K562 (cell line): ENCODE results near the gene VARS1. TPM values are rescaled to one million over a fixed set of nuclear protein-coding genes. Genes with fewer than 3 reads are reported as not detected.
A peak's percentile ranks its signal among the peaks of the same experiment; 100 is the strongest.

ENCODE experiments used
- GABPA ChIP-seq: fragments of 200-800 bp; sonication (Bioruptor generic); conservative IDR thresholded peaks from 2 replicates; pipeline ENCODE4 v1.6.1; 2016; ENCODE audit warnings: low read depth, missing genetic modification characterization, missing compliant biosample characterization
- GABPB1 ChIP-seq: sonication (generic); formaldehyde crosslinking; IDR thresholded peaks from 2 replicates; pipeline ENCODE4 v1.8.0; 2022; ENCODE audit warnings: mild to moderate bottlenecking, missing genetic modification reagents
- HDAC3 ChIP-seq: fragments of 450-650 bp; IDR thresholded peaks from 2 replicates; pipeline ENCODE4 v1.6.1; 2018; ENCODE audit warnings: borderline replicate concordance, mild to moderate bottlenecking, moderate library complexity; ENCODE audit not compliant: partially characterized antibody
- KAT7 ChIP-seq: sonication (generic); formaldehyde crosslinking; IDR thresholded peaks from 2 replicates; pipeline ENCODE4 v1.8.0; 2022; ENCODE audit warnings: missing genetic modification reagents, mild to moderate bottlenecking, borderline replicate concordance
- KDM2B ChIP-seq: fragments of 250-450 bp; sonication (Bioruptor Pico); IDR thresholded peaks from 2 replicates; pipeline ENCODE4 v1.8.0; 2021; ENCODE audit warnings: mild to moderate bottlenecking, moderate library complexity
- KLF1 ChIP-seq: fragments of 450-650 bp; IDR thresholded peaks from 2 replicates; pipeline ENCODE4 v1.6.1; 2016; ENCODE audit warnings: missing genetic modification characterization, missing compliant biosample characterization
- NELFE ChIP-seq: IDR thresholded peaks from 2 replicates; pipeline ENCODE4 v1.6.1; 2011; ENCODE audit warnings: mild to moderate bottlenecking; ENCODE audit not compliant: insufficient read depth, insufficient read length
- NR3C1 ChIP-seq: sonication (generic); formaldehyde crosslinking; IDR thresholded peaks from 2 replicates; pipeline ENCODE4 v1.8.1; 2022; ENCODE audit warnings: missing genetic modification reagents
- POLR2B ChIP-seq: fragments of 450-650 bp; IDR thresholded peaks from 2 replicates; pipeline ENCODE4 v1.6.1; 2018; ENCODE audit warnings: low read depth; ENCODE audit not compliant: partially characterized antibody
- SAFB2 ChIP-seq: fragments of 200-400 bp; formaldehyde crosslinking; IDR thresholded peaks from 2 replicates; pipeline ENCODE4 v1.6.1; 2018; ENCODE audit warnings: borderline replicate concordance, low read length, low read depth, moderate library complexity; ENCODE audit not compliant: severe bottlenecking
- SAP30 ChIP-seq: fragments of 200-600 bp; sonication (generic); IDR thresholded peaks from 2 replicates; pipeline ENCODE4 v1.6.1; 2012; ENCODE audit warnings: borderline replicate concordance, low read depth, mild to moderate bottlenecking, moderate library complexity, low read length, control low read depth, inconsistent platforms; ENCODE audit not compliant: insufficient read depth, poor library complexity, severe bottlenecking
- SMARCA4 ChIP-seq: fragments of 450-650 bp; IDR thresholded peaks from 2 replicates; pipeline ENCODE4 v1.6.1; 2016
- SMARCE1 ChIP-seq: fragments of 450-650 bp; IDR thresholded peaks from 2 replicates; pipeline ENCODE4 v1.7.1; 2016; ENCODE audit warnings: mild to moderate bottlenecking
- SMC3 ChIP-seq: conservative IDR thresholded peaks from 2 replicates; pipeline ENCODE4 v1.6.1; 2011; ENCODE audit warnings: low read depth, low read length, improper control_type of control experiment; ENCODE audit not compliant: insufficient read depth
- SREBF1 ChIP-seq: fragments of 150-350 bp; IDR thresholded peaks from 2 replicates; pipeline ENCODE4 v1.6.1; 2014; ENCODE audit warnings: antibody characterized with exemption, low read depth, low read length, borderline replicate concordance
- SRSF1 ChIP-seq: fragments of 200-400 bp; formaldehyde crosslinking; IDR thresholded peaks from 2 replicates; pipeline ENCODE4 v1.6.1; 2017; ENCODE audit warnings: mild to moderate bottlenecking, low read depth, low read length, moderate library complexity
- TAF15 ChIP-seq: fragments of 200-400 bp; formaldehyde crosslinking; IDR thresholded peaks from 2 replicates; pipeline ENCODE4 v1.6.1; 2017; ENCODE audit warnings: mild to moderate bottlenecking, low read depth, low read length, moderate library complexity
- ZBTB17 ChIP-seq: fragments of 450-650 bp; formaldehyde crosslinking; IDR thresholded peaks from 2 replicates; pipeline ENCODE4 v1.4.0; 2020; ENCODE audit warnings: mild to moderate bottlenecking
- ZNF263 ChIP-seq: sonication (generic); formaldehyde crosslinking; IDR thresholded peaks from 2 replicates; pipeline ENCODE4 v1.8.0; 2022; ENCODE audit warnings: mild to moderate bottlenecking, missing genetic modification reagents, borderline replicate concordance
- ZNF408 ChIP-seq: fragments of 250-450 bp; sonication (Bioruptor Pico); IDR thresholded peaks from 2 replicates; pipeline ENCODE4 v1.4.0; 2020; ENCODE audit warnings: low read depth, mild to moderate bottlenecking, moderate library complexity
- ZNF445 ChIP-seq: fragments of 250-450 bp; sonication (Bioruptor Pico); IDR thresholded peaks from 2 replicates; pipeline ENCODE4 v1.4.0; 2020; ENCODE audit warnings: low read depth, mild to moderate bottlenecking, moderate library complexity
- polyA plus RNA-seq, 8 experiments: library from polyadenylated mRNA; depleted of rRNA in 4 of 8; stranded (reverse) in 5 of 8; unstranded in 3 of 8; fragments of >200 nt; fragmentation: Nextera tagmentation in 2 of 8; fragmentation: Illumina TruSeq in 1 of 8; extraction: Ambion mirVana in 2 of 8; extraction: Trizol in 1 of 8; gene quantifications; 2 replicates each; pipeline versions ENCODE4 v1.2.1 to v1.2.3, GENCODE V29; 2011 to 2014; ENCODE audit warnings: inconsistent platforms in 1 of 8, missing spikeins in 1 of 8
- total RNA-seq, 7 experiments: library from RNA; depleted of rRNA in 6 of 7; stranded (reverse); fragments of >200 nt in 6 of 7; fragmentation: Illumina TruSeq in 2 of 7; extraction: Trizol in 2 of 7; gene quantifications; 2 replicates each; pipeline versions ENCODE4 v1.2.1 to v1.2.3, GENCODE V29; 2011 to 2021; ENCODE audit warnings: low replicate concordance in 1 of 7
- TF ChIP-seq, protein P1 (sequence below): fragments of 250-450 bp; sonication (Bioruptor Pico); IDR thresholded peaks from 2 replicates; pipeline ENCODE4 v1.5.0; 2021
- TF ChIP-seq, protein P2 (sequence below): fragments of 450-650 bp; IDR thresholded peaks from 2 replicates; pipeline ENCODE4 v1.6.1; 2016; ENCODE audit warnings: borderline replicate concordance
- TF ChIP-seq, protein P3 (sequence below): sonication (generic); formaldehyde crosslinking; IDR thresholded peaks from 2 replicates; pipeline ENCODE4 v1.8.0; 2022; ENCODE audit warnings: mild to moderate bottlenecking, missing genetic modification reagents, borderline replicate concordance

Gene VARS1
- total and polyA plus RNA-seq, 9 of the 15 experiments (the other 6 are each of a cell fraction or from before 2014, with no cell fraction given): 2.9 to 488 (median 130) TPM

DNA sequence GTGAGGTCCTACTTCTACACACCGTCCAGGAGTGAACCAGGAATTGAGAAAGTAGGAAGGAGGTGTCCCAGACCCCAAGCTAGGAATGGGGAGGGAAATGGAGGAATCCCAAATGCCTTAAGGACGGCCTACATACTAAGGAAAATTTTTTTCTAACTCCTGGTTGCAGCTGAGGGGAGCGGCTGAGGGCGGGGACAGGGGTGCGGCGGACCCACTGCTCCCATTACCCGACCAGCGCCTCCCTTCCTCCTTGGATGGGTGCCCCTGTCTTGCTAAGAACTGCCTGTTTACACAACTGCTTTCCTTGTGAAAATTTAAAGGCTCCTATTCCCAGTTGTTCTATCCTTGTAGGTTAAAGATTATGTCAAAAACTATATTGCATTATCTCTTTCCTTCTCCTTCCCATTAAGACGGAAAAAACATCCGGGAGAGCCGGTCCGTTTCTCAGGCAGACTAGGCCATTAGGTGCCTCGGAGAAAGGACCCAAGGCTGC is 31.3 kb upstream of the VARS1 start (continued):
- no peak for TF ChIP-seq SAP30
- no peak for TF ChIP-seq TAF15
- no peak for TF ChIP-seq NELFE
- no peak for TF ChIP-seq HDAC3
- TF ChIP-seq SMARCA4: no peak
- no peak for TF ChIP-seq SMARCE1
- no peak for TF ChIP-seq KAT7 (CRISPR knock-in tag)
- TF ChIP-seq, protein P1, sequence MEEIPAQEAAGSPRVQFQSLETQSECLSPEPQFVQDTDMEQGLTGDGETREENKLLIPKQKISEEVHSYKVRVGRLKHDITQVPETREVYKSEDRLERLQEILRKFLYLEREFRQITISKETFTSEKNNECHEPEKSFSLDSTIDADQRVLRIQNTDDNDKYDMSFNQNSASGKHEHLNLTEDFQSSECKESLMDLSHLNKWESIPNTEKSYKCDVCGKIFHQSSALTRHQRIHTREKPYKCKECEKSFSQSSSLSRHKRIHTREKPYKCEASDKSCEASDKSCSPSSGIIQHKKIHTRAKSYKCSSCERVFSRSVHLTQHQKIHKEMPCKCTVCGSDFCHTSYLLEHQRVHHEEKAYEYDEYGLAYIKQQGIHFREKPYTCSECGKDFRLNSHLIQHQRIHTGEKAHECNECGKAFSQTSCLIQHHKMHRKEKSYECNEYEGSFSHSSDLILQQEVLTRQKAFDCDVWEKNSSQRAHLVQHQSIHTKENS: no peak
- TF ChIP-seq SMC3: no peak
- TF ChIP-seq GABPA: no peak
- peak; percentile 69; the same call in 1 of the 2 replicates for TF ChIP-seq ZBTB17 (CRISPR knock-in tag)
- TF ChIP-seq KLF1 (tag): no peak; the same call in 1 of the 2 replicates
- TF ChIP-seq KDM2B: no peak
- TF ChIP-seq POLR2B: peak; percentile 60
- TF ChIP-seq ZNF263 (CRISPR knock-in tag): no peak; the same call in 1 of the 2 replicates
- no peak for TF ChIP-seq SRSF1
- no peak for TF ChIP-seq NR3C1 (CRISPR knock-in tag)
- no peak for TF ChIP-seq SAFB2
- TF ChIP-seq, protein P2, sequence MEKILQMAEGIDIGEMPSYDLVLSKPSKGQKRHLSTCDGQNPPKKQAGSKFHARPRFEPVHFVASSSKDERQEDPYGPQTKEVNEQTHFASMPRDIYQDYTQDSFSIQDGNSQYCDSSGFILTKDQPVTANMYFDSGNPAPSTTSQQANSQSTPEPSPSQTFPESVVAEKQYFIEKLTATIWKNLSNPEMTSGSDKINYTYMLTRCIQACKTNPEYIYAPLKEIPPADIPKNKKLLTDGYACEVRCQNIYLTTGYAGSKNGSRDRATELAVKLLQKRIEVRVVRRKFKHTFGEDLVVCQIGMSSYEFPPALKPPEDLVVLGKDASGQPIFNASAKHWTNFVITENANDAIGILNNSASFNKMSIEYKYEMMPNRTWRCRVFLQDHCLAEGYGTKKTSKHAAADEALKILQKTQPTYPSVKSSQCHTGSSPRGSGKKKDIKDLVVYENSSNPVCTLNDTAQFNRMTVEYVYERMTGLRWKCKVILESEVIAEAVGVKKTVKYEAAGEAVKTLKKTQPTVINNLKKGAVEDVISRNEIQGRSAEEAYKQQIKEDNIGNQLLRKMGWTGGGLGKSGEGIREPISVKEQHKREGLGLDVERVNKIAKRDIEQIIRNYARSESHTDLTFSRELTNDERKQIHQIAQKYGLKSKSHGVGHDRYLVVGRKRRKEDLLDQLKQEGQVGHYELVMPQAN: no peak; the same call in 1 of the 2 replicates
- TF ChIP-seq SREBF1: no peak
- peak; percentile 55; the same call in 1 of the 2 replicates for TF ChIP-seq GABPB1 (CRISPR knock-in tag)
- peak; percentile 74; the same call in 1 of the 2 replicates for TF ChIP-seq ZNF408 (CRISPR knock-in tag)
- TF ChIP-seq, protein P3, sequence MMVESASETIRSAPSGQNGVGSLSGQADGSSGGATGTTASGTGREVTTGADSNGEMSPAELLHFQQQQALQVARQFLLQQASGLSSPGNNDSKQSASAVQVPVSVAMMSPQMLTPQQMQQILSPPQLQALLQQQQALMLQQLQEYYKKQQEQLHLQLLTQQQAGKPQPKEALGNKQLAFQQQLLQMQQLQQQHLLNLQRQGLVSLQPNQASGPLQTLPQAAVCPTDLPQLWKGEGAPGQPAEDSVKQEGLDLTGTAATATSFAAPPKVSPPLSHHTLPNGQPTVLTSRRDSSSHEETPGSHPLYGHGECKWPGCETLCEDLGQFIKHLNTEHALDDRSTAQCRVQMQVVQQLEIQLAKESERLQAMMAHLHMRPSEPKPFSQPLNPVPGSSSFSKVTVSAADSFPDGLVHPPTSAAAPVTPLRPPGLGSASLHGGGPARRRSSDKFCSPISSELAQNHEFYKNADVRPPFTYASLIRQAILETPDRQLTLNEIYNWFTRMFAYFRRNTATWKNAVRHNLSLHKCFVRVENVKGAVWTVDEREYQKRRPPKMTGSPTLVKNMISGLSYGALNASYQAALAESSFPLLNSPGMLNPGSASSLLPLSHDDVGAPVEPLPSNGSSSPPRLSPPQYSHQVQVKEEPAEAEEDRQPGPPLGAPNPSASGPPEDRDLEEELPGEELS (CRISPR knock-in tag): no peak
- no peak for TF ChIP-seq ZNF445
